PC-3 (cell line): Measurements from ENCODE around the gene CBR3. TPM values are rescaled to one million over a fixed set of nuclear protein-coding genes. Genes with fewer than 3 reads are reported as not detected.

Source experiments
- ATAC-seq: fragments of 200-7000 bp; cut with Tn5 transposase; 2 replicates; pipeline ENCODE4 v1.9.1; 2020; ENCODE audit warnings: mild to moderate bottlenecking, moderate library complexity
- BruUV-seq: library from RNA; stranded (reverse); fragments of 400-500 nt; replicated peaks from 2 replicates; lab custom pipeline; 2021; lab: Mats Ljungman, UMichigan
- CTCF ChIA-PET: fragments of 300-600 bp; sonication (Branson Sonifier 250); formaldehyde crosslinking; loops from one replicate; lab custom pipeline; 2022; ENCODE audit warnings: antibody characterized with exemption; lab: Charles Lee
- POLR2A ChIA-PET: fragments of 300-600 bp; sonication (Branson Sonifier 250); formaldehyde crosslinking; loops from one replicate; lab custom pipeline; 2022; ENCODE audit warnings: antibody characterized with exemption; ENCODE audit not compliant: unreplicated experiment; lab: Charles Lee
- DNase-seq: peaks from one replicate; pipeline ENCODE4 v3.0.0-alpha.2; 2015
- H2AFZ ChIP-seq: fragments of 300-600 bp; sonication (generic); 2 replicates; pipeline ENCODE4 v1.6.0; 2016; ENCODE audit warnings: antibody characterized with exemption, low read length
- H3F3A ChIP-seq: fragments of 300-600 bp; sonication (generic); one replicate; pipeline ENCODE4 v1.6.0; 2017; ENCODE audit warnings: antibody characterized with exemption, low read length, control low read depth, mild to moderate bottlenecking; ENCODE audit not compliant: unreplicated experiment
- H3K27ac ChIP-seq: fragments of 300-600 bp; sonication (generic); 2 replicates; pipeline ENCODE4 v1.5.1; 2016; ENCODE audit warnings: mild to moderate bottlenecking, low read length
- H3K27me3 ChIP-seq: fragments of 300-600 bp; sonication (generic); 2 replicates; pipeline ENCODE4 v1.6.1; 2016; ENCODE audit warnings: low read length, mixed read lengths
- H3K36me3 ChIP-seq: fragments of 300-600 bp; sonication (generic); 2 replicates; pipeline ENCODE4 v1.6.1; 2016; ENCODE audit warnings: low read depth, mixed run types, low read length, mixed read lengths
- H3K4me1 ChIP-seq: fragments of 300-600 bp; sonication (generic); 2 replicates; pipeline ENCODE4 v1.5.1; 2016; ENCODE audit warnings: low read length; ENCODE audit not compliant: insufficient read depth
- H3K4me2 ChIP-seq: fragments of 300-600 bp; sonication (generic); 2 replicates; pipeline ENCODE4 v1.6.0; 2016; ENCODE audit warnings: low read length
- H3K4me3 ChIP-seq: fragments of 300-600 bp; sonication (generic); 2 replicates; pipeline ENCODE4 v1.5.1; 2016; ENCODE audit warnings: mild to moderate bottlenecking, low read length, mixed read lengths
- H3K79me2 ChIP-seq: fragments of 300-600 bp; sonication (generic); 2 replicates; pipeline ENCODE4 v1.6.1; 2017; ENCODE audit warnings: low read length, mixed read lengths
- H3K9ac ChIP-seq: fragments of 300-600 bp; sonication (generic); 2 replicates; pipeline ENCODE4 v1.6.0; 2016; ENCODE audit warnings: mild to moderate bottlenecking, low read length
- H3K9me2 ChIP-seq: fragments of 300-600 bp; sonication (generic); replicated peaks from 2 replicates; pipeline ENCODE4 v1.6.1; 2016; ENCODE audit warnings: mixed run types, low read length, mixed read lengths
- H3K9me3 ChIP-seq: fragments of 300-600 bp; sonication (generic); 2 replicates; pipeline ENCODE4 v1.6.1; 2016; ENCODE audit warnings: low read length, mixed read lengths
- H4K20me1 ChIP-seq: fragments of 300-600 bp; sonication (generic); 2 replicates; pipeline ENCODE4 v1.6.1; 2016; ENCODE audit warnings: low read length, mixed read lengths
- EZH2 ChIP-seq: fragments of 300-600 bp; sonication (generic); IDR thresholded peaks from one replicate; pipeline ENCODE4 v1.6.1; 2017; ENCODE audit warnings: antibody characterized with exemption, mild to moderate bottlenecking, low read length; ENCODE audit not compliant: unreplicated experiment
- EZH2phosphoT487 ChIP-seq: fragments of 300-600 bp; sonication (generic); IDR thresholded peaks from 2 replicates; pipeline ENCODE4 v1.6.1; 2018; ENCODE audit warnings: mild to moderate bottlenecking, antibody characterized with exemption, low read length, borderline replicate concordance
- intact Hi-C: fragments of 100-400 bp; cut with micrococcal nuclease; formaldehyde crosslinking; loops from 2 replicates; pipeline ENCODE4 v1.9.0; 2023
- total RNA-seq: library from RNA; depleted of rRNA; stranded (reverse); fragments of >200 nt; gene quantifications from 2 replicates; pipeline ENCODE4 v1.2.3, GENCODE V29; 2014
- TF ChIP-seq, protein P1 (sequence below): fragments of 300-600 bp; sonication (generic); conservative IDR thresholded peaks from 2 replicates; pipeline ENCODE4 v1.5.1; 2017; ENCODE audit warnings: antibody characterized with exemption, low read depth, mild to moderate bottlenecking, low read length

The CBR3 gene
- total RNA-seq, 1 experiment from 2014 or later: 49.3 TPM

GRCh38 chr21:36175771-36176565 is 41.1 kb downstream of the CBR3 start:
- TF ChIP-seq EZH2phosphoT487 (no peak), EZH2 (no peak)
- TF ChIP-seq, protein P1, sequence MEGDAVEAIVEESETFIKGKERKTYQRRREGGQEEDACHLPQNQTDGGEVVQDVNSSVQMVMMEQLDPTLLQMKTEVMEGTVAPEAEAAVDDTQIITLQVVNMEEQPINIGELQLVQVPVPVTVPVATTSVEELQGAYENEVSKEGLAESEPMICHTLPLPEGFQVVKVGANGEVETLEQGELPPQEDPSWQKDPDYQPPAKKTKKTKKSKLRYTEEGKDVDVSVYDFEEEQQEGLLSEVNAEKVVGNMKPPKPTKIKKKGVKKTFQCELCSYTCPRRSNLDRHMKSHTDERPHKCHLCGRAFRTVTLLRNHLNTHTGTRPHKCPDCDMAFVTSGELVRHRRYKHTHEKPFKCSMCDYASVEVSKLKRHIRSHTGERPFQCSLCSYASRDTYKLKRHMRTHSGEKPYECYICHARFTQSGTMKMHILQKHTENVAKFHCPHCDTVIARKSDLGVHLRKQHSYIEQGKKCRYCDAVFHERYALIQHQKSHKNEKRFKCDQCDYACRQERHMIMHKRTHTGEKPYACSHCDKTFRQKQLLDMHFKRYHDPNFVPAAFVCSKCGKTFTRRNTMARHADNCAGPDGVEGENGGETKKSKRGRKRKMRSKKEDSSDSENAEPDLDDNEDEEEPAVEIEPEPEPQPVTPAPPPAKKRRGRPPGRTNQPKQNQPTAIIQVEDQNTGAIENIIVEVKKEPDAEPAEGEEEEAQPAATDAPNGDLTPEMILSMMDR: no peak
- no peak overlapping the region for H2AFZ ChIP-seq
- H3K36me3 ChIP-seq: no peaks in the 10 kb centered on the region
- DNase-seq: no peak
- H3K9me2 ChIP-seq: no peaks in the 10 kb centered on the region
- H3K9me3 ChIP-seq: no peaks in the 10 kb centered on the region
- H4K20me1 ChIP-seq: no peaks in the 10 kb centered on the region
- no peak overlapping the region for H3K9ac ChIP-seq
- H3K79me2 ChIP-seq: no peaks in the 10 kb centered on the region
- no peaks in the 10 kb centered on the region for H3K27me3 ChIP-seq
- H3K27ac ChIP-seq: no peak overlapping the region
- no peak overlapping the region for H3K4me3 ChIP-seq
- intact Hi-C loops: no loop called here
- POLR2A ChIA-PET: no interaction called here
- CTCF ChIA-PET: no interaction called here
- H3K4me1 ChIP-seq: no peaks in the 10 kb centered on the region
- BruUV-seq: no TSS peak
- no peak for ATAC-seq
- no peak overlapping the region for H3K4me2 ChIP-seq
- no peaks in the 10 kb centered on the region for H3F3A ChIP-seq

GRCh38 chr21:36178349-36178748 is 43.5 kb downstream of the CBR3 start:
- H3K79me2 ChIP-seq: no peaks in the 10 kb centered on the region
- no peak for DNase-seq
- no peaks in the 10 kb centered on the region for H3K9me2 ChIP-seq
- no peak overlapping the region for H3K4me3 ChIP-seq
- H3K4me2 ChIP-seq: no peak overlapping the region
- no peaks in the 10 kb centered on the region for H3K36me3 ChIP-seq
- no peak overlapping the region for H3K27ac ChIP-seq
- ChIA-PET POLR2A (interaction anchor here (0.5 kb wide), 1 partner anchor 25 kb away, joined by 3 read pairs; no protein-coding TSS in a partner anchor), CTCF (no interaction called here)
- H3F3A ChIP-seq: no peaks in the 10 kb centered on the region
- no TSS peak for BruUV-seq
- H4K20me1 ChIP-seq: no peaks in the 10 kb centered on the region
- H2AFZ ChIP-seq: no peak overlapping the region
- TF ChIP-seq, protein P1: no peak
- TF ChIP-seq EZH2phosphoT487: no peak
- no peak for TF ChIP-seq EZH2
- no peak overlapping the region for H3K9ac ChIP-seq
- H3K9me3 ChIP-seq: no peaks in the 10 kb centered on the region
- intact Hi-C loops: no loop called here
- no peaks in the 10 kb centered on the region for H3K4me1 ChIP-seq
- ATAC-seq: no peak
- no peaks in the 10 kb centered on the region for H3K27me3 ChIP-seq

DNA sequence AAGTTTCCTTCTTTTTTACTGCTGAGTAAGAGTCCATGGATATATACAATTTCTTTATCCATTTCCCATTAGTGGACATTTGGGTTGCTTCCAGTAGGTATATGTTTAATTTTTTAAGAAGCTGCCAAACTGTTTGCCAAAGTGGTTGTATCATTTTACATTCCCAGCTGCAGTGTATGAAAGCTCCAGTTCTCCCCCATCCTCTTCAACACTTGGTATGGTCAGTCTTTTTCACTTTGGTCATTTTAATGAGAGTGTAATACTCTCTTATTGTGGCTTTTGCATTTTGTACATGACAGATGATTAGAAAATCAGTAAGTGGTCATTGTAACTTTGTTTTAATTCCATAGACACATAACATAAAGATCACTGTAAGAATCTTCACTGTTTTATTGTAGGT is 44.3 kb downstream of the CBR3 start:
- H3K36me3 ChIP-seq: no peaks in the 10 kb centered on the region
- H3K79me2 ChIP-seq: no peaks in the 10 kb centered on the region
- H3F3A ChIP-seq: no peaks in the 10 kb centered on the region
- no peak overlapping the region for H3K4me2 ChIP-seq
- no peaks in the 10 kb centered on the region for H3K9me3 ChIP-seq
- no peak overlapping the region for H2AFZ ChIP-seq
- no TSS peak for BruUV-seq
- ChIA-PET POLR2A (no interaction called here), CTCF (interaction anchor here (0.6 kb wide), 2 partner anchors 31 to 209 kb away, joined by 4 to 5 read pairs; no protein-coding TSS in a partner anchor)
- H3K4me1 ChIP-seq: no peaks in the 10 kb centered on the region
- DNase-seq: no peak
- no peak overlapping the region for H3K9ac ChIP-seq
- no peaks in the 10 kb centered on the region for H3K9me2 ChIP-seq
- no peaks in the 10 kb centered on the region for H4K20me1 ChIP-seq
- no peak for ATAC-seq
- TF ChIP-seq EZH2phosphoT487 (no peak), EZH2 (no peak)
- TF ChIP-seq, protein P1: no peak
- no peaks in the 10 kb centered on the region for H3K27me3 ChIP-seq
- H3K4me3 ChIP-seq: no peak overlapping the region
- no peak overlapping the region for H3K27ac ChIP-seq
- intact Hi-C loops: no loop called here
